Measurements from ENCODE around the gene LTBP1.

LTBP1 gene

GRCh38 chr2:33391529-33392255 lies 444.9 kb downstream of the LTBP1 start:
- ChIA-PET CTCF (interaction anchor here (0.6 to 4.2 kb wide), 4 partner anchors 11 to 201 kb away, joined by 3 to 20 read pairs (median 4); no protein-coding TSS in a partner anchor), POLR2A (no interaction called here)
- TF ChIP-seq CTCF (IDR thresholded peaks at IDR 0.05; ENCODE audit: insufficient read depth, low read length, missing control alignments), result no peak
- DNase-seq (ENCODE audit: low read depth, low spot score), result no peak
- H3K4me3 ChIP-seq (ENCODE audit: low read depth, low read length), result no peak overlapping the region

GRCh38 chr2:33392366-33392765 lies 445.6 kb downstream of the LTBP1 start:
- POLR2A ChIA-PET, result no interaction called here

GRCh38 chr2:33395034-33395433 lies 448.3 kb downstream of the LTBP1 start:
- no peak overlapping the region for H3K4me3 ChIP-seq (ENCODE audit: low read depth, low read length)
- TF ChIP-seq CTCF (IDR thresholded peaks at IDR 0.05; ENCODE audit: insufficient read depth, low read length, missing control alignments), result no peak
- ChIA-PET CTCF (interaction anchor here (0.8 to 2.6 kb wide), 17 partner anchors 9 to 450 kb away, joined by 3 to 22 read pairs (median 5); no protein-coding TSS in a partner anchor), POLR2A (no interaction called here)
- no peak for DNase-seq (ENCODE audit: low read depth, low spot score)

More at GRCh38 chr2:33392366-33392765, 445.6 kb downstream of the LTBP1 start:
- DNase-seq (ENCODE audit: low read depth, low spot score), result no peak
- CTCF ChIA-PET, result no interaction called here
- no peak for TF ChIP-seq CTCF (IDR thresholded peaks at IDR 0.05; ENCODE audit: insufficient read depth, low read length, missing control alignments)
- H3K4me3 ChIP-seq (ENCODE audit: low read depth, low read length), result no peak overlapping the region

- no peak for DNase-seq (ENCODE audit: low read depth, low spot score)
- TF ChIP-seq CTCF (IDR thresholded peaks at IDR 0.05; ENCODE audit: insufficient read depth, low read length, missing control alignments), result peak; percentile 52
- no peak overlapping the region for H3K4me3 ChIP-seq (ENCODE audit: low read depth, low read length)
- CTCF ChIA-PET, result interaction anchor here (0.7 to 2.6 kb wide), 22 partner anchors 8 to 653 kb away, joined by 3 to 22 read pairs (median 4); no protein-coding TSS in a partner anchor
- POLR2A ChIA-PET, result no interaction called here
These were observed 449.0 kb downstream of the LTBP1 start for GRCh38 chr2:33395655-33396249.

GRCh38 chr2:33404321-33404720 lies 457.6 kb downstream of the LTBP1 start:
- ChIA-PET CTCF (interaction anchor here (1.3 kb wide), 1 partner anchor 179 kb away, joined by 3 read pairs; no protein-coding TSS in a partner anchor), POLR2A (no interaction called here)
- H3K4me3 ChIP-seq (ENCODE audit: low read depth, low read length), result no peak overlapping the region
- no peak for TF ChIP-seq CTCF (IDR thresholded peaks at IDR 0.05; ENCODE audit: insufficient read depth, low read length, missing control alignments)
- no peak for DNase-seq (ENCODE audit: low read depth, low spot score)

- TF ChIP-seq CTCF (IDR thresholded peaks at IDR 0.05; ENCODE audit: insufficient read depth, low read length, missing control alignments), result no peak
- POLR2A ChIA-PET, result no interaction called here
- no peak overlapping the region for H3K4me3 ChIP-seq (ENCODE audit: low read depth, low read length)
- DNase-seq (ENCODE audit: low read depth, low spot score), result no peak
- CTCF ChIA-PET, result interaction anchor here (1.0 to 2.3 kb wide), 7 partner anchors 8 to 177 kb away, joined by 3 to 14 read pairs (median 5); no protein-coding TSS in a partner anchor
These were observed 459.9 kb downstream of the LTBP1 start for GRCh38 chr2:33406622-33407021.
